22Rv1 (cell line): ENCODE measurements around the gene GCAT.

Experiments
- ZFX ChIP-seq: fragments of 450-650 bp; IDR thresholded peaks from 2 replicates; pipeline ENCODE4 v1.6.1; 2017; ENCODE audit warnings: antibody characterized with exemption, borderline replicate concordance
- TF ChIP-seq, protein P1 (sequence below): fragments of 450-650 bp; IDR thresholded peaks from 2 replicates; pipeline ENCODE4 v1.5.1; 2017; ENCODE audit warnings: mild to moderate bottlenecking

DNA sequence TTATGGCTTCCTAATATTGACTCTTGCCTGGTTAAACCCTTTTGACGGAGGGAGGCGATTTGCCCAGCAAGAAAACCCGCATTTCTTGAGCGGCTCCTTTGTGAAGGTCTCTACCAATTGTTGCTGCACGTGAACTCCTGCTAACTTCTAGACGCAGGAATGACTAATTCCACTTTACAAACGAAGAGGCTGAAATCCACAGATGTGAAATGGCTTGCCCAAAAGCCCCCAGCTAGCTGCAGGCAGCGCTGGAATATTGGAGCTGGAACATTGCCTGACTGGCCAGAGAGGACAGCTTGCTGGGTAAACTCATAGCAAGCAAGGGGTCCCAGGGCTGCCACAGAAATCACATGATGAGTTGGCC lies 542 bp downstream of the GCAT start:
- TF ChIP-seq, protein P1, sequence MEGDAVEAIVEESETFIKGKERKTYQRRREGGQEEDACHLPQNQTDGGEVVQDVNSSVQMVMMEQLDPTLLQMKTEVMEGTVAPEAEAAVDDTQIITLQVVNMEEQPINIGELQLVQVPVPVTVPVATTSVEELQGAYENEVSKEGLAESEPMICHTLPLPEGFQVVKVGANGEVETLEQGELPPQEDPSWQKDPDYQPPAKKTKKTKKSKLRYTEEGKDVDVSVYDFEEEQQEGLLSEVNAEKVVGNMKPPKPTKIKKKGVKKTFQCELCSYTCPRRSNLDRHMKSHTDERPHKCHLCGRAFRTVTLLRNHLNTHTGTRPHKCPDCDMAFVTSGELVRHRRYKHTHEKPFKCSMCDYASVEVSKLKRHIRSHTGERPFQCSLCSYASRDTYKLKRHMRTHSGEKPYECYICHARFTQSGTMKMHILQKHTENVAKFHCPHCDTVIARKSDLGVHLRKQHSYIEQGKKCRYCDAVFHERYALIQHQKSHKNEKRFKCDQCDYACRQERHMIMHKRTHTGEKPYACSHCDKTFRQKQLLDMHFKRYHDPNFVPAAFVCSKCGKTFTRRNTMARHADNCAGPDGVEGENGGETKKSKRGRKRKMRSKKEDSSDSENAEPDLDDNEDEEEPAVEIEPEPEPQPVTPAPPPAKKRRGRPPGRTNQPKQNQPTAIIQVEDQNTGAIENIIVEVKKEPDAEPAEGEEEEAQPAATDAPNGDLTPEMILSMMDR, result no peak
- TF ChIP-seq ZFX, result no peak
